Trophoblast cell (in vitro differentiated cells and primary cell): ENCODE results near the gene CYP46A1.

Source experiments
- DNase-seq, 2 donors: peaks; one replicate each; pipeline ENCODE4 v3.0.0-alpha.2; 2016
- H2AFZ ChIP-seq: 2 replicates; pipeline ENCODE4 v1.6.1; 2013; ENCODE audit warnings: low read length, moderate library complexity, mild to moderate bottlenecking; ENCODE audit not compliant: insufficient read depth, poor library complexity
- H2AK5ac ChIP-seq: 2 replicates; pipeline ENCODE4 v1.6.1; 2013; ENCODE audit warnings: mild to moderate bottlenecking, low read length
- H2BK120ac ChIP-seq: 2 replicates; pipeline ENCODE4 v1.6.1; 2013; ENCODE audit warnings: low read length, mild to moderate bottlenecking, moderate library complexity; ENCODE audit not compliant: insufficient read depth, poor library complexity
- H2BK12ac ChIP-seq: 2 replicates; pipeline ENCODE4 v1.6.1; 2013; ENCODE audit warnings: mild to moderate bottlenecking, low read length, moderate library complexity
- H2BK5ac ChIP-seq: 2 replicates; pipeline ENCODE4 v1.6.1; 2013; ENCODE audit warnings: low read length, low read depth, moderate library complexity, mild to moderate bottlenecking; ENCODE audit not compliant: poor library complexity
- H3K14ac ChIP-seq: 2 replicates; pipeline ENCODE4 v1.6.1; 2013; ENCODE audit warnings: mild to moderate bottlenecking, low read length
- H3K18ac ChIP-seq: 2 replicates; pipeline ENCODE4 v1.6.1; 2013; ENCODE audit warnings: mild to moderate bottlenecking, low read length
- H3K23ac ChIP-seq: 2 replicates; pipeline ENCODE4 v1.6.1; 2013; ENCODE audit warnings: low read length
- H3K27ac ChIP-seq: 2 replicates; pipeline ENCODE4 v1.5.1; 2013; ENCODE audit warnings: low read depth, mild to moderate bottlenecking, inconsistent platforms, low read length, moderate library complexity
- H3K27me3 ChIP-seq: 2 replicates; pipeline ENCODE4 v1.6.1; 2013; ENCODE audit warnings: inconsistent platforms, mild to moderate bottlenecking, low read length, moderate library complexity; ENCODE audit not compliant: insufficient read depth
- H3K36me3 ChIP-seq, 2 experiments: 1 replicate in 1 of 2; 2 replicates in 1 of 2; pipeline ENCODE4 v1.6.1; 2013; ENCODE audit warnings: low read length in 2 of 2, mild to moderate bottlenecking in 2 of 2, moderate library complexity in 1 of 2; ENCODE audit not compliant: insufficient read depth in 2 of 2, control insufficient read depth in 1 of 2
- H3K4ac ChIP-seq: 2 replicates; pipeline ENCODE4 v1.6.1; 2013; ENCODE audit warnings: low read depth, mild to moderate bottlenecking, low read length, moderate library complexity
- H3K4me1 ChIP-seq, 2 experiments: 1 replicate in 1 of 2; 2 replicates in 1 of 2; pipeline ENCODE4 v1.6.1; 2013; ENCODE audit warnings: low read length in 2 of 2, mild to moderate bottlenecking in 2 of 2, moderate library complexity in 1 of 2; ENCODE audit not compliant: insufficient read depth in 2 of 2, control insufficient read depth in 1 of 2
- H3K4me2 ChIP-seq: 2 replicates; pipeline ENCODE4 v1.6.1; 2013; ENCODE audit warnings: inconsistent platforms, mild to moderate bottlenecking, low read length, moderate library complexity
- H3K4me3 ChIP-seq: 2 replicates; pipeline ENCODE4 v1.5.1; 2013; ENCODE audit warnings: mild to moderate bottlenecking, low read depth, low read length, inconsistent platforms
- H3K79me1 ChIP-seq: one replicate; pipeline ENCODE4 v1.6.1; 2013; ENCODE audit warnings: low read length
- H3K79me2 ChIP-seq: 2 replicates; pipeline ENCODE4 v1.6.1; 2013; ENCODE audit warnings: low read length, mild to moderate bottlenecking; ENCODE audit not compliant: control insufficient read depth, insufficient read depth, poor library complexity
- H3K9ac ChIP-seq: 2 replicates; pipeline ENCODE4 v1.6.1; 2013; ENCODE audit warnings: mild to moderate bottlenecking, low read length
- H3K9me3 ChIP-seq: 2 replicates; pipeline ENCODE4 v1.6.1; 2013; ENCODE audit warnings: low read depth, mild to moderate bottlenecking, control low read depth, inconsistent platforms, low read length; ENCODE audit not compliant: insufficient read depth
- H4K12ac ChIP-seq: 2 replicates; pipeline ENCODE4 v1.6.1; 2013; ENCODE audit warnings: low read depth, mild to moderate bottlenecking, low read length, moderate library complexity
- H4K8ac ChIP-seq: 2 replicates; pipeline ENCODE4 v1.6.1; 2013; ENCODE audit warnings: low read depth, mild to moderate bottlenecking, low read length, moderate library complexity
- H4K91ac ChIP-seq: one replicate; pipeline ENCODE4 v1.6.1; 2013; ENCODE audit warnings: low read depth, mild to moderate bottlenecking, low read length, moderate library complexity
- WGBS: extraction: QIAGEN DNeasy Blood & Tissue Kit; methylation state at CpG from one replicate; pipeline ENCODE4 v1.1.7; 2013; ENCODE audit warnings: missing lambda C conversion rate; ENCODE audit not compliant: insufficient read length, insufficient coverage; ENCODE audit errors: extremely low coverage; 5-methylcytosine and 5-hydroxymethylcytosine counted together

Gene CYP46A1

GRCh38 chr14:99675382-99675835 is 8.7 kb upstream of the CYP46A1 start:
- no CpG with 5 or more reads among the region's 42 CpGs for WGBS
- H3K9ac ChIP-seq = no peak overlapping the region
- no peak overlapping the region for H3K4me3 ChIP-seq
- H3K9me3 ChIP-seq = peaks cover 17% of the 10 kb centered on the region
- no peak overlapping the region for H4K12ac ChIP-seq
- no peaks in the 10 kb centered on the region for H3K79me2 ChIP-seq
- no peak overlapping the region for H3K14ac ChIP-seq
- no peak overlapping the region for H2AK5ac ChIP-seq
- H4K91ac ChIP-seq = no peak overlapping the region
- no peak overlapping the region for H3K4me2 ChIP-seq
- H3K4ac ChIP-seq = no peak overlapping the region
- no peak overlapping the region for H2BK5ac ChIP-seq
- H3K27me3 ChIP-seq = no peaks in the 10 kb centered on the region
- no peak overlapping the region for H2AFZ ChIP-seq
- no peaks in the 10 kb centered on the region for H3K36me3 ChIP-seq
- H3K79me1 ChIP-seq = peaks cover 3% of the 10 kb centered on the region
- no peak for DNase-seq
- no peak overlapping the region for H3K27ac ChIP-seq
- H3K4me1 ChIP-seq = peaks cover 14 to 18% of the 10 kb centered on the region in 2 experiments
- H2BK120ac ChIP-seq = no peak overlapping the region
- no peak overlapping the region for H2BK12ac ChIP-seq
- H4K8ac ChIP-seq = no peak overlapping the region
- H3K18ac ChIP-seq = no peak overlapping the region
- no peak overlapping the region for H3K23ac ChIP-seq

GRCh38 chr14:99675951-99676350 is 8.1 kb upstream of the CYP46A1 start:
- H3K4me1 ChIP-seq = peaks cover 14 to 18% of the 10 kb centered on the region in 2 experiments
- H3K18ac ChIP-seq = no peak overlapping the region
- H3K4me2 ChIP-seq = no peak overlapping the region
- H2AFZ ChIP-seq = no peak overlapping the region
- H2BK12ac ChIP-seq = no peak overlapping the region
- no peak overlapping the region for H3K9ac ChIP-seq
- no peak overlapping the region for H2BK5ac ChIP-seq
- H3K9me3 ChIP-seq = peaks cover 17% of the 10 kb centered on the region
- H3K4me3 ChIP-seq = no peak overlapping the region
- H2AK5ac ChIP-seq = no peak overlapping the region
- no peak overlapping the region for H2BK120ac ChIP-seq
- H4K91ac ChIP-seq = no peak overlapping the region
- no peak overlapping the region for H3K23ac ChIP-seq
- H4K8ac ChIP-seq = no peak overlapping the region
- H3K79me1 ChIP-seq = peaks cover 3% of the 10 kb centered on the region
- no peak overlapping the region for H3K4ac ChIP-seq
- no peaks in the 10 kb centered on the region for H3K79me2 ChIP-seq
- no peak overlapping the region for H3K14ac ChIP-seq
- H3K27ac ChIP-seq = no peak overlapping the region
- no peaks in the 10 kb centered on the region for H3K36me3 ChIP-seq
- peak; percentile 93 for DNase-seq
- no peaks in the 10 kb centered on the region for H3K27me3 ChIP-seq
- no peak overlapping the region for H4K12ac ChIP-seq
- WGBS = no CpG with 5 or more reads among the region's 10 CpGs

- Histone ChIP-seq H3K4ac (no peak overlapping the region), H3K27ac (no peak overlapping the region), H2BK12ac (no peak overlapping the region), H4K8ac (no peak overlapping the region), H4K91ac (no peak overlapping the region), H3K79me1 (no peaks in the 10 kb centered on the region), H3K4me1 (peaks cover 7 to 12% of the 10 kb centered on the region in 2 experiments), H3K79me2 (no peaks in the 10 kb centered on the region), H2BK5ac (no peak overlapping the region), H3K4me3 (no peak overlapping the region), H3K9me3 (peaks cover 17% of the 10 kb centered on the region), H3K36me3 (no peaks in the 10 kb centered on the region), H3K9ac (no peak overlapping the region), H2AK5ac (no peak overlapping the region), H3K23ac (no peak overlapping the region), H3K18ac (no peak overlapping the region), H3K14ac (no peak overlapping the region), H4K12ac (no peak overlapping the region), H2BK120ac (no peak overlapping the region), H3K27me3 (no peaks in the 10 kb centered on the region), H2AFZ (no peak overlapping the region), H3K4me2 (no peak overlapping the region)
- WGBS = no CpG with 5 or more reads among the region's 8 CpGs
- DNase-seq = no peak
These were observed 7.4 kb upstream of the CYP46A1 start for GRCh38 chr14:99676657-99677056.

GRCh38 chr14:99677231-99678140 is 6.6 kb upstream of the CYP46A1 start:
- Histone ChIP-seq H3K79me2 (no peaks in the 10 kb centered on the region), H3K18ac (no peak overlapping the region), H4K8ac (no peak overlapping the region), H3K9me3 (peaks cover 17% of the 10 kb centered on the region), H3K4me3 (no peak overlapping the region), H2AK5ac (no peak overlapping the region), H2BK5ac (no peak overlapping the region), H3K27me3 (no peaks in the 10 kb centered on the region), H3K9ac (no peak overlapping the region), H3K14ac (no peak overlapping the region), H2BK12ac (no peak overlapping the region), H3K36me3 (no peaks in the 10 kb centered on the region), H3K4ac (no peak overlapping the region), H3K4me1 (peaks cover 0 to 4% of the 10 kb centered on the region in 2 experiments), H3K79me1 (no peaks in the 10 kb centered on the region), H3K4me2 (no peak overlapping the region), H2BK120ac (no peak overlapping the region), H3K23ac (no peak overlapping the region), H2AFZ (no peak overlapping the region), H3K27ac (no peak overlapping the region), H4K91ac (no peak overlapping the region), H4K12ac (no peak overlapping the region)
- DNase-seq = no peak
- WGBS = no CpG with 5 or more reads among the region's 16 CpGs
